G401.6 (cell line): ENCODE results near the gene ZBTB18.

ENCODE experiments used
- FAIRE-seq: peaks from 2 replicates; lab custom pipeline; 2012; peaks lifted over from hg19 to GRCh38; lab: Jason Lieb, UNC

Gene ZBTB18

GRCh38 chr1:244062156-244062725 is 11.2 kb downstream of the ZBTB18 start:
- FAIRE-seq, result no peak

GRCh38 chr1:244063498-244063897 is 12.4 kb downstream of the ZBTB18 start:
- FAIRE-seq, result peak; percentile 25

GRCh38 chr1:244064621-244065020 is 13.5 kb downstream of the ZBTB18 start:
- no peak for FAIRE-seq

- FAIRE-seq, result no peak
Measured at GRCh38 chr1:244065063-244065793, 14.1 kb downstream of the ZBTB18 start.

GRCh38 chr1:244065960-244066388 is 14.9 kb downstream of the ZBTB18 start:
- no peak for FAIRE-seq

GRCh38 chr1:244066954-244067716 is 16.1 kb downstream of the ZBTB18 start:
- FAIRE-seq, result no peak

GRCh38 chr1:244067893-244068292 is 16.8 kb downstream of the ZBTB18 start:
- FAIRE-seq, result no peak

- no peak for FAIRE-seq
Measured at GRCh38 chr1:244068567-244068966, 17.5 kb downstream of the ZBTB18 start.

- FAIRE-seq, result no peak
Measured at GRCh38 chr1:244069326-244069898, 18.3 kb downstream of the ZBTB18 start.

- no peak for FAIRE-seq
Measured at GRCh38 chr1:244074559-244075171, 23.6 kb downstream of the ZBTB18 start.

- no peak for FAIRE-seq
Measured at GRCh38 chr1:244075247-244075722, 24.2 kb downstream of the ZBTB18 start.

- FAIRE-seq, result no peak
Measured at GRCh38 chr1:244076740-244077139, 25.7 kb downstream of the ZBTB18 start.

- FAIRE-seq, result no peak
Measured at GRCh38 chr1:244077473-244078220, 26.6 kb downstream of the ZBTB18 start.

GRCh38 chr1:244080343-244080929 is 29.4 kb downstream of the ZBTB18 start:
- FAIRE-seq, result no peak

- FAIRE-seq, result no peak
Measured at GRCh38 chr1:244082969-244083368, 31.9 kb downstream of the ZBTB18 start.

- FAIRE-seq, result no peak
Measured at GRCh38 chr1:244083383-244083943, 32.4 kb downstream of the ZBTB18 start.

- no peak for FAIRE-seq
Measured at GRCh38 chr1:244084763-244085162, 33.7 kb downstream of the ZBTB18 start.

- no peak for FAIRE-seq
Measured at GRCh38 chr1:244085891-244086290, 34.8 kb downstream of the ZBTB18 start.

- no peak for FAIRE-seq
Measured at GRCh38 chr1:244087021-244087560, 36.0 kb downstream of the ZBTB18 start.

- no peak for FAIRE-seq
Measured at GRCh38 chr1:244087611-244088010, 36.5 kb downstream of the ZBTB18 start.

GRCh38 chr1:244088161-244088560 is 37.1 kb downstream of the ZBTB18 start:
- no peak for FAIRE-seq
